ENCODE data around the gene ATRN. TPM values are rescaled to one million over a fixed set of nuclear protein-coding genes. Genes with fewer than 3 reads are reported as not detected.
"Not testable (repeated sequence)": the region's sequence is repeated elsewhere in the genome, so short reads cannot be mapped to it uniquely, and the experiment has no call there.

ATRN gene
- total RNA-seq, 1 donor: 35.2 TPM

GRCh38 chr20:3486850-3487249, 16.0 kb downstream of the ATRN start:
- no peak overlapping the region for H3K4me3 ChIP-seq (ENCODE audit: low read depth, low read length)
- DNase-seq (ENCODE audit: low read depth): no peak
- no peak for TF ChIP-seq CTCF (IDR thresholded peaks at IDR 0.05; ENCODE audit: insufficient read depth, low read length)

- no peak overlapping the region for H3K4me3 ChIP-seq (ENCODE audit: low read depth, low read length)
- DNase-seq (ENCODE audit: low read depth): no peak
- no peak for TF ChIP-seq CTCF (IDR thresholded peaks at IDR 0.05; ENCODE audit: insufficient read depth, low read length)
These were observed 21.9 kb downstream of the ATRN start for GRCh38 chr20:3492669-3493068.

- no peak for TF ChIP-seq CTCF (IDR thresholded peaks at IDR 0.05; ENCODE audit: insufficient read depth, low read length)
- H3K4me3 ChIP-seq (ENCODE audit: low read depth, low read length): no peak overlapping the region
- no peak for DNase-seq (ENCODE audit: low read depth)
These were observed 23.4 kb downstream of the ATRN start for GRCh38 chr20:3494218-3494617.

- TF ChIP-seq CTCF (IDR thresholded peaks at IDR 0.05; ENCODE audit: insufficient read depth, low read length): no peak
- no peak for DNase-seq (ENCODE audit: low read depth)
- H3K4me3 ChIP-seq (ENCODE audit: low read depth, low read length): no peak overlapping the region
These were observed 32.1 kb downstream of the ATRN start for GRCh38 chr20:3502878-3503277.

GRCh38 chr20:3505148-3505547, 34.3 kb downstream of the ATRN start:
- H3K4me3 ChIP-seq (ENCODE audit: low read depth, low read length): no peak overlapping the region
- DNase-seq (ENCODE audit: low read depth): no peak
- no peak for TF ChIP-seq CTCF (IDR thresholded peaks at IDR 0.05; ENCODE audit: insufficient read depth, low read length)

- no peak overlapping the region for H3K4me3 ChIP-seq (ENCODE audit: low read depth, low read length)
- TF ChIP-seq CTCF (IDR thresholded peaks at IDR 0.05; ENCODE audit: insufficient read depth, low read length): no peak
- no peak for DNase-seq (ENCODE audit: low read depth)
These were observed 38.2 kb downstream of the ATRN start for GRCh38 chr20:3509064-3509463.

GRCh38 chr20:3510110-3510509, 39.3 kb downstream of the ATRN start:
- H3K4me3 ChIP-seq (ENCODE audit: low read depth, low read length): no peak overlapping the region
- no peak for DNase-seq (ENCODE audit: low read depth)
- TF ChIP-seq CTCF (IDR thresholded peaks at IDR 0.05; ENCODE audit: insufficient read depth, low read length): no peak

- not testable (repeated sequence) for H3K4me3 ChIP-seq (ENCODE audit: low read depth, low read length); DNase-seq (ENCODE audit: low read depth)
These were observed 41.4 kb downstream of the ATRN start for GRCh38 chr20:3512239-3512638.
